Measurements from ENCODE around the gene ALPK3.

The ALPK3 gene

GRCh38 chr15:84855765-84856164 is 38.6 kb downstream of the ALPK3 start:
- in situ Hi-C loops (cut with MboI; ENCODE audit: low sequenced_read_pairs): no loop called here
- Histone ChIP-seq H3K27me3 (ENCODE audit: low read depth) (no peaks in the 10 kb centered on the region), H3K36me3 (replicated peaks) (no peaks in the 10 kb centered on the region), H3K9me3 (no peaks in the 10 kb centered on the region), H3K4me3 (no peak overlapping the region), H3K4me1 (no peaks in the 10 kb centered on the region)
- DNase-seq (ENCODE audit: low spot score in 2 of 2): no peak

- Histone ChIP-seq H3K4me3 (no peak overlapping the region), H3K9me3 (no peaks in the 10 kb centered on the region), H3K4me1 (no peaks in the 10 kb centered on the region), H3K27me3 (ENCODE audit: low read depth) (no peaks in the 10 kb centered on the region), H3K36me3 (replicated peaks) (no peaks in the 10 kb centered on the region)
- in situ Hi-C loops (cut with MboI; ENCODE audit: low sequenced_read_pairs): no loop called here
- DNase-seq (ENCODE audit: low spot score in 2 of 2): no peak
These were observed 39.7 kb downstream of the ALPK3 start for GRCh38 chr15:84856731-84857417.

GRCh38 chr15:84857418-84858004 is 40.4 kb downstream of the ALPK3 start:
- no peak for DNase-seq (ENCODE audit: low spot score in 2 of 2)
- no peaks in the 10 kb centered on the region for H3K9me3 ChIP-seq
- H3K4me1 ChIP-seq: no peaks in the 10 kb centered on the region
- H3K36me3 ChIP-seq (replicated peaks): no peaks in the 10 kb centered on the region
- no peak overlapping the region for H3K4me3 ChIP-seq
- in situ Hi-C loops (cut with MboI; ENCODE audit: low sequenced_read_pairs): no loop called here
- H3K27me3 ChIP-seq (ENCODE audit: low read depth): no peaks in the 10 kb centered on the region

- Histone ChIP-seq H3K9me3 (no peaks in the 10 kb centered on the region), H3K4me3 (no peak overlapping the region), H3K27me3 (ENCODE audit: low read depth) (no peaks in the 10 kb centered on the region), H3K36me3 (replicated peaks) (no peaks in the 10 kb centered on the region), H3K4me1 (no peaks in the 10 kb centered on the region)
- no peak for DNase-seq (ENCODE audit: low spot score in 2 of 2)
- in situ Hi-C loops (cut with MboI; ENCODE audit: low sequenced_read_pairs): no loop called here
These were observed 41.1 kb downstream of the ALPK3 start for GRCh38 chr15:84858231-84858630.

GRCh38 chr15:84859144-84859543 is 42.0 kb downstream of the ALPK3 start:
- no peak for DNase-seq (ENCODE audit: low spot score in 2 of 2)
- in situ Hi-C loops (cut with MboI; ENCODE audit: low sequenced_read_pairs): no loop called here
- no peaks in the 10 kb centered on the region for H3K9me3 ChIP-seq
- H3K27me3 ChIP-seq (ENCODE audit: low read depth): no peaks in the 10 kb centered on the region
- H3K36me3 ChIP-seq (replicated peaks): no peaks in the 10 kb centered on the region
- H3K4me3 ChIP-seq: no peak overlapping the region
- no peaks in the 10 kb centered on the region for H3K4me1 ChIP-seq

- in situ Hi-C loops (cut with MboI; ENCODE audit: low sequenced_read_pairs): no loop called here
- Histone ChIP-seq H3K36me3 (replicated peaks) (no peaks in the 10 kb centered on the region), H3K9me3 (no peaks in the 10 kb centered on the region), H3K4me1 (no peaks in the 10 kb centered on the region), H3K27me3 (ENCODE audit: low read depth) (no peaks in the 10 kb centered on the region), H3K4me3 (no peak overlapping the region)
- DNase-seq (ENCODE audit: low spot score in 2 of 2): no peak
These were observed 42.5 kb downstream of the ALPK3 start for GRCh38 chr15:84859651-84860050.

- Histone ChIP-seq H3K4me3 (no peak overlapping the region), H3K9me3 (no peaks in the 10 kb centered on the region), H3K27me3 (ENCODE audit: low read depth) (no peaks in the 10 kb centered on the region), H3K4me1 (no peaks in the 10 kb centered on the region), H3K36me3 (replicated peaks) (no peaks in the 10 kb centered on the region)
- no peak for DNase-seq (ENCODE audit: low spot score in 2 of 2)
- in situ Hi-C loops (cut with MboI; ENCODE audit: low sequenced_read_pairs): no loop called here
These were observed 44.6 kb downstream of the ALPK3 start for GRCh38 chr15:84861781-84862180.

- Histone ChIP-seq H3K36me3 (replicated peaks) (no peaks in the 10 kb centered on the region), H3K4me1 (no peaks in the 10 kb centered on the region), H3K4me3 (no peak overlapping the region), H3K27me3 (ENCODE audit: low read depth) (no peaks in the 10 kb centered on the region), H3K9me3 (no peaks in the 10 kb centered on the region)
- in situ Hi-C loops (cut with MboI; ENCODE audit: low sequenced_read_pairs): no loop called here
- DNase-seq (ENCODE audit: low spot score in 2 of 2): no peak
These were observed 45.2 kb downstream of the ALPK3 start for GRCh38 chr15:84862214-84862975.

- in situ Hi-C loops (cut with MboI; ENCODE audit: low sequenced_read_pairs): no loop called here
- no peaks in the 10 kb centered on the region for H3K36me3 ChIP-seq (replicated peaks)
- H3K9me3 ChIP-seq: no peaks in the 10 kb centered on the region
- H3K4me3 ChIP-seq: no peak overlapping the region
- H3K27me3 ChIP-seq (ENCODE audit: low read depth): no peaks in the 10 kb centered on the region
- DNase-seq (ENCODE audit: low spot score in 2 of 2): no peak
- H3K4me1 ChIP-seq: no peaks in the 10 kb centered on the region
These were observed 46.6 kb downstream of the ALPK3 start for GRCh38 chr15:84863565-84864443.

- Histone ChIP-seq H3K27me3 (ENCODE audit: low read depth) (no peaks in the 10 kb centered on the region), H3K4me1 (no peaks in the 10 kb centered on the region), H3K36me3 (replicated peaks) (no peaks in the 10 kb centered on the region), H3K4me3 (no peak overlapping the region), H3K9me3 (no peaks in the 10 kb centered on the region)
- DNase-seq (ENCODE audit: low spot score in 2 of 2): no peak
- in situ Hi-C loops (cut with MboI; ENCODE audit: low sequenced_read_pairs): no loop called here
These were observed 47.3 kb downstream of the ALPK3 start for GRCh38 chr15:84864444-84864795.

GRCh38 chr15:84865074-84865569 is 48.0 kb downstream of the ALPK3 start:
- no peaks in the 10 kb centered on the region for H3K4me1 ChIP-seq

GRCh38 chr15:84868037-84868880 is 51.1 kb downstream of the ALPK3 start:
- H3K9me3 ChIP-seq: no peaks in the 10 kb centered on the region
- H3K4me3 ChIP-seq: no peak overlapping the region
- no peak for DNase-seq (ENCODE audit: low spot score in 2 of 2)
- H3K4me1 ChIP-seq: no peaks in the 10 kb centered on the region
- no peaks in the 10 kb centered on the region for H3K36me3 ChIP-seq (replicated peaks)
- no peaks in the 10 kb centered on the region; the same call in 1 of the 2 replicates for H3K27me3 ChIP-seq (ENCODE audit: low read depth)
- in situ Hi-C loops (cut with MboI; ENCODE audit: low sequenced_read_pairs): no loop called here

More at GRCh38 chr15:84865074-84865569, 48.0 kb downstream of the ALPK3 start:
- H3K4me3 ChIP-seq: no peak overlapping the region
- no peaks in the 10 kb centered on the region for H3K9me3 ChIP-seq
- in situ Hi-C loops (cut with MboI; ENCODE audit: low sequenced_read_pairs): no loop called here
- H3K27me3 ChIP-seq (ENCODE audit: low read depth): no peaks in the 10 kb centered on the region
- DNase-seq (ENCODE audit: low spot score in 2 of 2): no peak
- no peaks in the 10 kb centered on the region for H3K36me3 ChIP-seq (replicated peaks)

- Histone ChIP-seq H3K4me3 (no peak overlapping the region), H3K9me3 (no peaks in the 10 kb centered on the region), H3K27me3 (ENCODE audit: low read depth) (no peaks in the 10 kb centered on the region; the same call in 1 of the 2 replicates), H3K4me1 (no peaks in the 10 kb centered on the region), H3K36me3 (replicated peaks) (no peaks in the 10 kb centered on the region)
- in situ Hi-C loops (cut with MboI; ENCODE audit: low sequenced_read_pairs): no loop called here
- DNase-seq (ENCODE audit: low spot score in 2 of 2): no peak
These were observed 52.4 kb downstream of the ALPK3 start for GRCh38 chr15:84869510-84869909.

All from HAP-1 (cell line).